BJ (cell line): ENCODE data around the gene OR4D9. TPM values are rescaled to one million over a fixed set of nuclear protein-coding genes. Genes with fewer than 3 reads are reported as not detected.

Experiments
- CTCF ChIA-PET: fragments of 350-600 bp; formaldehyde crosslinking; extraction: SDS; loops from one replicate; lab custom pipeline; 2021; ENCODE audit warnings: antibody characterized with exemption, inconsistent platforms; lab: Yijun Ruan, JAX
- POLR2A ChIA-PET: fragments of 300-600 bp; sonication (Branson Sonifier 250); formaldehyde crosslinking; extraction: SDS; loops from one replicate; lab custom pipeline; 2021; ENCODE audit warnings: antibody characterized with exemption; lab: Charles Lee
- DNase-seq: peaks from one replicate; pipeline ENCODE4 v3.0.0-alpha.2; 2011; ENCODE audit warnings: low read depth
- H3K27me3 ChIP-seq: 2 replicates; pipeline ENCODE4 v1.6.0; 2011; ENCODE audit warnings: low read length; ENCODE audit not compliant: control insufficient read depth, insufficient read depth
- H3K36me3 ChIP-seq: 2 replicates; pipeline ENCODE4 v1.5.1; 2011; ENCODE audit warnings: low read length; ENCODE audit not compliant: control insufficient read depth, insufficient read depth
- H3K4me3 ChIP-seq: 2 replicates; pipeline ENCODE4 v1.5.1; 2011; ENCODE audit warnings: low read depth, mild to moderate bottlenecking, control low read depth, low read length
- CTCF ChIP-seq: IDR thresholded peaks from 2 replicates; pipeline ENCODE4 v1.5.1; 2011; ENCODE audit warnings: low read depth, mild to moderate bottlenecking, control low read depth, inconsistent platforms, low read length, moderate library complexity; ENCODE audit not compliant: insufficient read depth
- polyA plus RNA-seq: library from polyadenylated mRNA; depleted of rRNA; stranded (reverse); fragments of >200 nt; gene quantifications from 2 replicates; pipeline ENCODE4 v1.2.3, GENCODE V29; 2011; rRNA removed

The OR4D9 gene
- polyA plus RNA-seq, 1 experiment = not detected

- Histone ChIP-seq H3K36me3 (no peaks in the 10 kb centered on the region), H3K27me3 (no peaks in the 10 kb centered on the region), H3K4me3 (peak overlapping the region; percentile 82)
- TF ChIP-seq CTCF = no peak
- no peak for DNase-seq
- ChIA-PET POLR2A (no interaction called here), CTCF (interaction anchor here (0.6 to 0.9 kb wide), 3 partner anchors 8 to 1579 kb away, joined by 3 to 4 read pairs (median 3); no protein-coding TSS in a partner anchor)
Measured at GRCh38 chr11:59560290-59560701, 49.0 kb downstream of the OR4D9 start.

- Histone ChIP-seq H3K4me3 (peak overlapping the region; percentile 82), H3K36me3 (no peaks in the 10 kb centered on the region), H3K27me3 (no peaks in the 10 kb centered on the region)
- DNase-seq = no peak
- ChIA-PET CTCF (interaction anchor here (0.6 to 0.9 kb wide), 4 partner anchors 9 to 1579 kb away, joined by 3 to 4 read pairs (median 3); no protein-coding TSS in a partner anchor), POLR2A (interaction anchor here (0.6 kb wide), 1 partner anchor 54 kb away, joined by 4 read pairs; no protein-coding TSS in a partner anchor)
- TF ChIP-seq CTCF = no peak
Measured at GRCh38 chr11:59560702-59561473, 49.5 kb downstream of the OR4D9 start.

- no peak for TF ChIP-seq CTCF
- no peaks in the 10 kb centered on the region for H3K36me3 ChIP-seq
- no peaks in the 10 kb centered on the region for H3K27me3 ChIP-seq
- ChIA-PET POLR2A (no interaction called here), CTCF (no interaction called here)
- DNase-seq = no peak
- no peak overlapping the region for H3K4me3 ChIP-seq
Measured at GRCh38 chr11:59562292-59562691, 51.0 kb downstream of the OR4D9 start.

Other genes starting within 250 kb of the OR4D9 start
- not detected in 2 replicates for gene OR5AN1, start 152.6 kb upstream of the OR4D9 start, polyA plus RNA-seq
- gene OR5A2, start 85.1 kb upstream of the OR4D9 start, polyA plus RNA-seq = not detected in 2 replicates
- not detected in 2 replicates for gene OR5A1, start 75.1 kb upstream of the OR4D9 start, polyA plus RNA-seq
- gene OR4D6, start 54.6 kb upstream of the OR4D9 start, polyA plus RNA-seq = not detected in 2 replicates
- not detected in 2 replicates for gene OR4D10, start 38.2 kb upstream of the OR4D9 start, polyA plus RNA-seq
- not detected in 2 replicates for gene OR4D11, start 8.0 kb upstream of the OR4D9 start, polyA plus RNA-seq
- gene OSBP, start 104.2 kb downstream of the OR4D9 start, polyA plus RNA-seq = 10.0 and 16.1 TPM in 2 replicates
- gene PATL1, start 157.5 kb downstream of the OR4D9 start, polyA plus RNA-seq = 33.6 and 34.3 TPM in 2 replicates
- not detected in 2 replicates for gene OR10V1, start 202.3 kb downstream of the OR4D9 start, polyA plus RNA-seq
- 8.8 and 11.4 TPM in 2 replicates for gene STX3, start 243.8 kb downstream of the OR4D9 start, polyA plus RNA-seq